T-helper 1 cell treated with Interleukin-12 subunit alpha and Interleukin-12 subunit beta and Interleukin-4 antibody, amounts not matched to agents 30 μg/mL and 1 μg/mL, for 36 hours (primary cell): ENCODE results near the gene PLXNA3.

Source experiments
- H3K27ac Mint-ChIP-seq: one replicate; pipeline ENCODE4 v1.8.0; 2021; ENCODE audit warnings: mild to moderate bottlenecking, mixed read lengths
- H3K27me3 Mint-ChIP-seq: one replicate; pipeline ENCODE4 v1.8.0; 2021; ENCODE audit warnings: low read depth, mixed read lengths
- H3K36me3 Mint-ChIP-seq: one replicate; pipeline ENCODE4 v1.8.0; 2021; ENCODE audit warnings: low read depth, mixed read lengths
- H3K4me1 Mint-ChIP-seq: one replicate; pipeline ENCODE4 v1.8.0; 2021; ENCODE audit warnings: low read depth, mixed read lengths
- H3K4me3 Mint-ChIP-seq: one replicate; pipeline ENCODE4 v1.8.0; 2021; ENCODE audit warnings: mild to moderate bottlenecking, moderate library complexity, mixed read lengths
- H3K9me3 Mint-ChIP-seq: one replicate; pipeline ENCODE4 v1.8.0; 2021; ENCODE audit warnings: mixed read lengths

The PLXNA3 gene

DNA sequence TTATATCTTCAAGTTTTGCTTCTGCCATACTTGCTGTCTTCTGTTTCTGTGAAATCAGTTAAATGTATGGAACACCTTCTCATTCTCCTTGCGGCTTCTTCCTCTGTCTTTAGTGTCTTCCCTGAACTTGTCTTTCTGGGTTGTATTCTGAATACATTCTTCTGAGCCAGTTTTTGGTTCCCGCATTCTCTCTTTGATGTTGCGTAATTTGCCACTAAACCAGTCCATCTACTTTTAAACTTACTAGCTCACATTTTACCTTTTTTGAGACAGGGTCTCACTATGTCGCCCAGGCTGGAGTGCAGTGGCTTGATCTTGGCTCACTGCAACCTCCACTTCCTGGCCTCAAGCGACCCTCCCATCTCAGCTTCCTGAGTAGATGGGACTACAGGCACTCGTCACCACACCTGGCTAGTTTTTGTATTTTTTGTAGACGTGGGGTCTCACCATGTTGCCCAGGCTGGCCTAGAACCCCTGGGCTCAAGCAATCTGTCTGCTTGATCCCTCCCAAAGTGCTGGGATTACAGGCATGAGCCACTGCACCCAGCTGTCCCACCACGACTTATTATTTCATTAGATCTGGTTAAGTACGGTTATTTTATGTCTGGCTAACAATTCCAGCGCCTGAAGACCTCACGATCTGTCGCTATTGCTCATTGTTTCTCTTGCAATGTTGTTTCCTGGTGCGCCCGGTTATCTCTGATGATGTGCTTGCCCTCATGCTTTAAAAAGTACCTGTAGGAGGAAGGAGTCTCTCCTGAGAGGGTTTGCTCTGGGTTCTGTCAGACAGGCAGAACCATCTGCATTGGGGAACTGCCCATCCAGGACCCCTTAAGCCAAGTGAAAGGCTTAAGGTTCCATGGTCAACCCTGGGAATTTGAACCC lies 67.8 kb downstream of the PLXNA3 start:
- Mint-ChIP-seq H3K36me3 (no peaks in the 10 kb centered on the region), H3K27me3 (no peaks in the 10 kb centered on the region), H3K9me3 (no peaks in the 10 kb centered on the region), H3K27ac (peak overlapping the region; percentile 72), H3K4me3 (no peak overlapping the region), H3K4me1 (peaks cover 14% of the 10 kb centered on the region)

GRCh38 chrX:154526901-154527675 lies 69.0 kb downstream of the PLXNA3 start:
- Mint-ChIP-seq H3K4me3 (no peak overlapping the region), H3K27ac (peak overlapping the region; percentile 63), H3K9me3 (no peaks in the 10 kb centered on the region), H3K36me3 (no peaks in the 10 kb centered on the region), H3K27me3 (no peaks in the 10 kb centered on the region), H3K4me1 (peaks cover 14% of the 10 kb centered on the region)
